HEK293 (cell line): Measurements from ENCODE around the gene OR52K2.

Source experiments
- HOXC10 ChIP-seq: sonication (generic); formaldehyde crosslinking; IDR thresholded peaks from 2 replicates; pipeline ENCODE4 v1.8.1; 2023; ENCODE audit warnings: mild to moderate bottlenecking, missing genetic modification reagents
- TRIM28 ChIP-seq: IDR thresholded peaks from 2 replicates; pipeline ENCODE4 v1.6.1; 2011; ENCODE audit warnings: low read length, control low read depth, borderline replicate concordance
- ZNF311 ChIP-seq: fragments of 450-650 bp; formaldehyde crosslinking; IDR thresholded peaks from 2 replicates; pipeline ENCODE4 v1.5.1; 2017; ENCODE audit warnings: missing biosample characterization, missing genetic modification characterization, borderline replicate concordance
- TF ChIP-seq, protein P1 (sequence below): fragments of 450-650 bp; formaldehyde crosslinking; IDR thresholded peaks from 2 replicates; pipeline ENCODE4 v1.5.1; 2016; ENCODE audit warnings: missing biosample characterization, missing genetic modification characterization
- TF ChIP-seq, protein P2 (sequence below): fragments of 450-650 bp; formaldehyde crosslinking; IDR thresholded peaks from 2 replicates; pipeline ENCODE4 v1.5.1; 2017; ENCODE audit warnings: missing biosample characterization, missing genetic modification characterization

DNA sequence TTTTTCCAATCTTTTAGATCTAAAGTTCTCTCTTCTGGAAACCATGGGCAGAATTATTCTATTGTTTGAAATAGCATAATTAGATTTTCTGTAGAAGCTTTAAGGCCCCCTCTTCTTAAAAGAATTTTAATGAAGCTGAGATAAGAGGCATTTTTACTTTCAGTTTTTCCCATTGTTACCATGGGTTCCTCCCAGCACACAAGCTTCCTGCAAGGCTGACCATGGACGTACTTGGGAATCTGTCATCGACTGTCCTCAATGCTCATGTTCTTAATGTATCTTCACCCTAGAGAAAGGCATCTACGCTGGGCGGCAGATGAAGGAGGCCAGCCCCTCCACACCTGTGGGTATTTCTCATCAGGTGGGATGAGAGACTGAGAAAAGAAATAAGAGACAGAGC is 11.1 kb downstream of the OR52K2 start:
- TF ChIP-seq, protein P1, sequence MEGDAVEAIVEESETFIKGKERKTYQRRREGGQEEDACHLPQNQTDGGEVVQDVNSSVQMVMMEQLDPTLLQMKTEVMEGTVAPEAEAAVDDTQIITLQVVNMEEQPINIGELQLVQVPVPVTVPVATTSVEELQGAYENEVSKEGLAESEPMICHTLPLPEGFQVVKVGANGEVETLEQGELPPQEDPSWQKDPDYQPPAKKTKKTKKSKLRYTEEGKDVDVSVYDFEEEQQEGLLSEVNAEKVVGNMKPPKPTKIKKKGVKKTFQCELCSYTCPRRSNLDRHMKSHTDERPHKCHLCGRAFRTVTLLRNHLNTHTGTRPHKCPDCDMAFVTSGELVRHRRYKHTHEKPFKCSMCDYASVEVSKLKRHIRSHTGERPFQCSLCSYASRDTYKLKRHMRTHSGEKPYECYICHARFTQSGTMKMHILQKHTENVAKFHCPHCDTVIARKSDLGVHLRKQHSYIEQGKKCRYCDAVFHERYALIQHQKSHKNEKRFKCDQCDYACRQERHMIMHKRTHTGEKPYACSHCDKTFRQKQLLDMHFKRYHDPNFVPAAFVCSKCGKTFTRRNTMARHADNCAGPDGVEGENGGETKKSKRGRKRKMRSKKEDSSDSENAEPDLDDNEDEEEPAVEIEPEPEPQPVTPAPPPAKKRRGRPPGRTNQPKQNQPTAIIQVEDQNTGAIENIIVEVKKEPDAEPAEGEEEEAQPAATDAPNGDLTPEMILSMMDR (tag by site-specific recombination), result no peak
- TF ChIP-seq, protein P2, sequence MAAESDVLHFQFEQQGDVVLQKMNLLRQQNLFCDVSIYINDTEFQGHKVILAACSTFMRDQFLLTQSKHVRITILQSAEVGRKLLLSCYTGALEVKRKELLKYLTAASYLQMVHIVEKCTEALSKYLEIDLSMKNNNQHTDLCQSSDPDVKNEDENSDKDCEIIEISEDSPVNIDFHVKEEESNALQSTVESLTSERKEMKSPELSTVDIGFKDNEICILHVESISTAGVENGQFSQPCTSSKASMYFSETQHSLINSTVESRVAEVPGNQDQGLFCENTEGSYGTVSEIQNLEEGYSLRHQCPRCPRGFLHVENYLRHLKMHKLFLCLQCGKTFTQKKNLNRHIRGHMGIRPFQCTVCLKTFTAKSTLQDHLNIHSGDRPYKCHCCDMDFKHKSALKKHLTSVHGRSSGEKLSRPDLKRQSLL (tag by site-specific recombination), result no peak
- TF ChIP-seq ZNF311 (tag by site-specific recombination), result no peak
- no peak for TF ChIP-seq TRIM28
- TF ChIP-seq HOXC10 (CRISPR knock-in tag), result no peak
